NCI-H2171 (cell line): ENCODE data around the gene CIBAR2.

Experiments used
- DNase-seq: peaks from one replicate; lab custom pipeline; 2025; lab: John Stamatoyannopoulos, UW

Gene CIBAR2

DNA sequence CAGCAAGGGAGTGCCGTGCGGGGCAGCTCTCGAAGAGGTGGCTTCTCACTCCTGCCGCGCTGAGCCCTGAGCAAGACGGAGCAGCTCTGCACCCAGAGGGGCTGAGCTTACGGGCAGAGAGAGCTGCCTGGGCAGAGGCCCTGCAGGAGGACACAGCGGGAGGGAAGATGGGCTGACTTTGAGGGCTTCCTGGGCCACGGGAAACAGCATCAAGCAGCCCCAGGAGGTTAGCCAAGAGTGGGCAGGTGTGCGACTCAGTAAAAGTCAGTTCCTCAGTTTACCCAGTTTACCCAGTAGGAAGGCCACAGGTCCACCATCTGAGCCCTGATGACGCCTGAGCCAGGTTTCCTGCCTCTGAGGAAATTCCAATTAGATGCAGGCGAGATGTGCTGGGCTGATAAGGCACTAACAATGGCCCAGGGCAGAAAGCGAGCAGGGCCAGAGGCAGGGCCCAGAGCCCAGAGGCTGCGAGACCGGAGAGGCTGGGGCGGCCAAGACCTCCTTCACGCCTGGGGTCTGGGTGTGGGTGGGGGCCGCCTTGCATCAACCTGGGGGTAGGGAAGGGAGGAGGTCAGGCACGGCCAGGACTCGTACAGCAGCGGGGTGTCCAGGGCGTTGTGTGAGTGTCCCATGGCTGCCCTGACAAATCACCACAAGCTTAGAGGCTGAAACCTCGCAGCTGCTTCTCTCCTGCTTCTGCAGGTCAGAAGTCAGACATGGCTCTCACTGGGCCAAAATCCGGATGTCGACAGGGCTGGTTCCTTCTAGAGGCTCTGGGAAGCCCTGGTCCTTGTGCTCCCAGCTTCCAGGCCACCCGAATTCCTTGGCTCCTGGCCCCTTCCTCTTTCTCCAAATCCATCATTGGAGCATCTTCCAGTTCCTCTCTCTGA, 32.0 kb upstream of the CIBAR2 start:
- no peak for DNase-seq

DNA sequence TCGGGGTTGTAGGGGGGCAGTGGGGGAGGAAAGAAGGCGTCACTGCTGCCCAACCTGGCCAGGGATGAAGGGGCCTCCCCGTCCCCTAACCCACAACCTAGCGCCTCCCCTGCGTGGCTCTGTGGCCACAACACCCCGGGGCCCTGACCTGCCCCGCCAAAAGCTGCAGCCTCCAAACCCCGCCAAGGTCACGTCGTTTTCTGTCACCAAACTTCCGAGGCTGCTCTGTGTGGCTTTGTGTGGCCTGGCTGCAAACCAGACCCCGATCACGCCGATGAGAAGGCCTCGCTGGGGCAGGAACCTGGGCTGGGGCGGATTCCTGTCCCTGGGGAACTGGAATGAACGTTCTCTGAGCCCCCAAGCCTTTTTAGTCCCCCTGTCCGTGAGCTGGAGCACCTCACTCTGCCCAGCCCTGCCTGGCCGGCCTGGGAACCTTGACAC, 30.5 kb upstream of the CIBAR2 start:
- no peak for DNase-seq

DNA sequence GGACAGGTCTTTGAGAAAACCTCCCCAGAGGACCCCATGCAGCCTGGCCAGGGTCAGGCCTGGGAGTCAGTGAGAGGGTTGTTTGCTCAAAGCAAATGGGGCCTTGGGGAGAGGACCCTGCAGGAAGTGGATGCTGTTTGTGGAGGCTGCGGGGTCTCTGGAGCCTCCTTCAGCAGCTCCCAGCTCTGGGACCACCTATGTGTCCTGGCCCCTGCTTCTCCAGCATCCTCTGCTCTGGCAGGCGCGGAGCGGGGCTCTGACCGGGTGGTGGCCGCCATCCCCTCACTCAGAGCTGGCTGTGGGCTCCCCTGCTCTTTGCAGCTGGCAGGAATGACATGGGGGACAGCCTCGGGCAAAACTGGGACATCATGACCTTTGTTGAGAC, 29.8 kb upstream of the CIBAR2 start:
- DNase-seq = no peak

DNA sequence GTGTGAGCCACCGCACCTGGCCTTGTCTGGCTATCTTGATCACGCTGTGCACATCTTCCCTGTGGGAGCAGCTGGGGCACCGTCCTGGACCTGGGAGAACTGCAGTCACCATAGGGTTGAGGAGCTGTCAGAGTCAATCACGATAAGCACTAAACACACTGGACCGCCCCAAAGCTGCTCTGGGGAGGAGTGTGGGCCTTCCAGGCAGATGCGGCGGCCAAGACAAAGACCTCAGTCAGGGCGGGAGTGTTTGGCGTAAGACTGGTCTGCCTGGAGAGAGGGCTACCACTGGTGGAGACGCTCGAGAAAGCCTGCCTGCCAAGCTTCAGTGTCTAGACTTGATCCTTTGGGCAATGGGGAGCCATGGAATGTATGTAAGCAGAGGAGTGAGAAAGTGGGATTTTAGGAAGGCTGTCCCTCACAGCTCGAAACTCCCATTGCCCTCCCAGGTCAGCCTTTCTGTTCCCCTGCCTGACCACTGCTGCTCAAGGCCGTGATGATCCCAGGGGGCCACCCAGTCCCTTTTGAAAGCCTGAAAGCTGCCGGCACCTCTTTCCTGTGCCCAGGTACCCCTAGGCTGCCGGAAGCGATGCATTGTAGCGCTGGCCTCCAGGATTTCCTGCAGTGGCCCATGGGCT, 29.3 kb upstream of the CIBAR2 start:
- no peak for DNase-seq

DNA sequence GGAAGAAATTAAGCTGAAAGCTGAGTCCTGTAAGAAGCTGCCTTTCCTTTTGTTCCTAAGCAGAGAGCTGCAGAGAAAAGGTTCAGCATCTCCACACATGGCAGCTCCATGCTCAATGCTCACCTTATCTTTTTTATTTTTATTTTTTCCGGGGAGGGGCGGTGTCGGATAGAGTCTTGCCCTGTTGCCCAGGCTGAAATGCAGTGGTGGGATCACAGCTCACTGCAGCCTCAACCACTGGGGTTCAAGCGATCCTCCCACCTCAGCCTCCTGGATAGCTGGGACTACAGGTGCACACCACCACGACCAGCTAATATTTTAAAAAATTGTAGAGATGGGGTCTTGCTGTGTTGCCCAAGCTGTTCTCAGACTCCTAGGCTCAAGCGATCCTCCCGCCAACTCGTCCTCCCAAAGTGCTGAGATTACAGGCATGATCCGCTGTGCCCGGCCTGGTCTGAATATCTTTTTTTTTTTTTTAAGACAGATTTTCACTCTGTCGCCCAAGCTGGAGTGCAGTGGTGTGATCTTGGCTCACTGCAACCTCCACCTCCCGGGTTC, 28.3 kb upstream of the CIBAR2 start:
- DNase-seq = no peak

DNA sequence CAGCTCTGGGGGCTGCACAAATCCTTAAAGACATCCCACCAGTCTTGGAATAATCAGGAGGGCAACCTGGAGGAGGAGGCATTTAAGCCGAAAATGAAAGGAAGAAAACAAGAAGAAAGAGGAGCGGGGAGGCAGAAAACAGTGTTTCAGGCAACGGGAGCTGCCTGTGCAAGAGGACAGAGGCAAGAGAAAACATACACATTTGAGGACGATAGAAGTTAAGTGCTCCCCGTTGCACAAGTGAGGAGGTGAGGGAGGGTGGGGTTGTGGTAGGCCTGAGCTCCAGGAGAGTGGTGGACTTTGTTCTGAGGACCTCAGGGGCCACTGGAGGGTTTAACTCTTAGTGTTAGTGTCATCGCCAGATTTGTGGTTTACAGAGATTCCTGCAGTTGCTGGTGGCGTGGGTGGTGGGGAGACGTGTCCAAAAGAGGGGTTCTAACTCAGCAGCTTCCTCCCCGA, 27.6 kb upstream of the CIBAR2 start:
- DNase-seq = no peak

DNA sequence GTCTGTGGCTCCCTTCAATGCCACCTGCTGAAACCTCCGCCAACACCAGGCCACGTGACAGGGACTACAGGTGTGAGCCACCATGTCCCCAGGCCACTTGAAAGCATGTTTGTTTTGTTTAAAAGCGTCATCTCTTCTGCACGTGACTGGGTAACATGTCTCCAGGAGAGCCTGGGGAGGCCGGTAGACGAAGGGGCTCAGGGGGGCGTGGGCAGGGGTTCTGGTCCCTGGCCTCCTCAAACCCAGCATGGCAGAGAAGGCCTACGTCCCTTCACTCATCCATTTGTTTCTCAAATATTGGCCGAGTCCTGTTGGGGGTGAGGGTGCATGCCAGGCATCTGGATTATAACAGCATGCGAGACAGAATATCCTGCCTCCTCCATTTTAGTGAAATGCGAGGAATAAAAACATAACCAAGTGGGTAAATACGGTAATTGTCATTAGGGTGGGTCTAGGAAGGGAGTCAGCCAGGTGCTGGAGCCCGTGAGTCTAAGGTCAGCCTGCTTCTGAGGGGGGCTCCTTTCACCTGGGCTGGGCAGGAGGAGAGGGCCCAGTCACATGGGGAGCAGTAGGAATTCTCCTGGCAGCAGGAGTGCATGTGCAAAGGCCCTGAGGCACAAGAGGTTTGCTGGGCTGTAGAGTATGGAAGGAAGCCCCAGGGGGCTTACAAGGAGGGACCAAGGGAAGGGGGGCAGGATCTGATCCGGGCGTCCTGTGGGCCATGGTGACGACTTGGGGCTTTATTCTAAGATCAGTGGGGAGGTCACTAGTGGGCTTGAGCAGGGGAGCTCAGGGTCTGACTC, 26.8 kb upstream of the CIBAR2 start:
- DNase-seq = no peak

DNA sequence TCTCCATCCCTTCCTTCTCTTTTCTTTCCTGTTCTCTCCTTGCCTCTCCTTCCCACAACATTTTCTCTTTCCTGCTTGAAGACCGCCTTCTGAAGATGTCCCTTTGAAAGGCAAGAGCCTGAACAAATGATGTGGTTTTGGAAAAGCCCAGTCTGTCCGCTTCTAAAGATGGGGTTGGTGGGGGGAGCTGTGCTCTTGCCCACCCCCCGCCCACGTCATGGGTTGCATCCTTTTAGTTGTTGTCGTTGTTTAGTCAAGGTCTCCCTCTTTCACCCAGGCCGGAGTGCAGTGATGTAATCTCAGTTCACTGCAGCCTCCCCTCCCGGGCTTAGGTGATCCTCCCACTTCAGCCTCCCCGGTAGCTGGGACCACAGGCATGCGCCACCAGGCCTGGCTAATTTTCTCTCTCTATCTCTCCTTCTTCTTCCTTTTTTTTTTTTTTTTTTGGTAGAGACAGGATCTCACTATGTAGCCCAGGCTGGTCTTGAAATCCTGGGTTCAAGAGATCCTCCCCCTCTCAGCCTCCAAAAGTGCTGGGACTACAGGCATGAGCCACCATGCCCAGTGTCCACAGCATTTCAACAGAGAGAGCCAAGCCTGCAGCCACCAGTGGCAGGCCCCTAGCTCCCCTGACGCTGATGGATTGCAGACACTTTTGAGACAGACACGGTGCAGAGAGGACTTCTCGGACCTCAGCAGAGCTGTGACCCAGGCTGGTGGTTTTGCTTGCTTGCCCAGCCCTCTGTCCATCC, 26.0 kb upstream of the CIBAR2 start:
- DNase-seq = no peak

DNA sequence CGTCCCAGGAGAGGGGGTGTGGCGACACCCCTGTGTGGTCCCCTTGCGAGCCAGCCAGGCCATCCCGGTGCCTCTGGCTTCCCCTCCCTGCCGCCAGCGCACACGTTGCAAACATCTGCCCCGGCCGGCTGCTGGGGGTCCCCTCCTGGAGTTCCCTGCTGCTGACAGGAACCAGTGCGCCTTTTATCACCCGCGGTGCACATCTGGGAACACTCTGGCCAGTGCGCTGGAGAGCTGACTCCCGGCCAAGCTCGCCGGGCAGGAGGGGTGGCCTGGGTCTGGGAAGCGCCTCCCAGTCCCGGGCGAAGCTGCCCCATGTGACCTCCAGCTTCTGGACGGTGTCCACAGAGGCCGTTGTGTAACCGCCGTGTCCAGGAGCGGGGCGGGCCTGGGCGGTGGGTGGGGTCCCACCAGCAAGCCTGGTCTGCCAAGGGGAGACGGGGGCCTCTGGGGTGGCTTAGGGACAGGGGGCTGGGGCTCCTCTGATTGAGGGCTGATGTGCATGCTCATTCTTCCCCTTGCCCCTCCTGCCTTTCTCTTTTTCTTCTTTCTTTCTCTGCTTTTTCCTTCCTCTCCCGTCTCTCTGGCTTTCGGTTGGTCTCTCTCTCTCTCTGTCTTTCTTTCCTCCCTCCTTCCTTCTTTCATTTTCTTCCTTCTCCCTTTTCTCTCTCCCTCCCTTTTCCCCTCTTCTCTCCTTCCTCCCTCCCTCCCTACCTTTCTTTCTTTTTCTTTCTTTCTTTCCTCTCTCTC, 25.2 kb upstream of the CIBAR2 start:
- DNase-seq = no peak

DNA sequence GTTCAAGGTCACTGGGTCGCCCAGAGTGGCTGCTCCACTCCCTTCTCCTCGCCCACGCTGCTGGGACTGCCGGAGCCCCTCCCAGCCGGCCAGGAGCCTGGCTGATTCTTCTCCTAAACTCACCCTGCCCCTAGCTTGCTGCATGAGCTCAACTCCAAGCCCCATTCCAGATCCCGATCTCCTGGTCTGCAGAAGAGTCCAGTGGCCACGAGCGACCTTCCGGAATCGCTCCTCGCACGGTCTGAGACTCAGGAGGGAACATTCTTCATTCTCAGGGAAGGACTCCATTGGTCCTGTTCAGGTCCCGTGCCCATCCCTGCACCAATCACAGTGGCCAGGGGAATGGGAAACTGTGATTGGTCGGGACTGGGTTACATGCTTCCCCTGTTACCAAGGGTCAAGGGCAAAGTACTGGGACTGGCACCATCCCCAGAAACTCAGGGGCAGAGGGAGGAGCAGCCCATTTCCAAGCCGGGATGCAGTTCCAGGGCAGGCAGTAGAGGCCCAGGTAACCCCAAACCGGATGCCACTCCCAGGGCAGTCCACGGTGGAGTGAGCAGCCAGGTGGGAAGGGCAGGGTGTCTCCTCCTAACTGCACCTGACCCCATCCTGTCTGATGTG, 24.5 kb upstream of the CIBAR2 start:
- no peak for DNase-seq

DNA sequence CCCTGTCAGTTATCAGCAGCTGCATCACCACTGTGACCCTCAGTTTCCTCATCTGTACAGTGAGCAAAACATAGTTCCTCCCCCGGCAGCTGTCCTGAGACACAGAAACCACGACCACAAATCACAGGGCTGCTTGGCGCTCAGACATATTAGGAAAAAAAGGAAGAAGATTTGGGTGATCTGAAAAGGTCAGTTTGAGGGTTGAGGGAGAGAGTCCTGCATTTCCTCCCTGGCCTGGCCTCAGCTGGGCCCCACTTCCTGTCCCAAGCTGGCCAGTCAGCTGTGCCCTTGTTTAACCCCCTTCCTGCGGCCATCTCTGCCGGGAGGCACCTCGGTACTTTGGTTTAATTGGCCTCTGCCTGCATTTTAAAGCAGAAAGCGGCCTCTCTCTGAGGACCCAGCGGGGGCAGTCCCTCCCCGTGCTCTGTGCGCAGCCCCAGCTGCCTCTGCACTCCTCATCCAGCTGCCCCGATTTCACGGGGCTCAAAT, 24.0 kb upstream of the CIBAR2 start:
- DNase-seq = no peak

DNA sequence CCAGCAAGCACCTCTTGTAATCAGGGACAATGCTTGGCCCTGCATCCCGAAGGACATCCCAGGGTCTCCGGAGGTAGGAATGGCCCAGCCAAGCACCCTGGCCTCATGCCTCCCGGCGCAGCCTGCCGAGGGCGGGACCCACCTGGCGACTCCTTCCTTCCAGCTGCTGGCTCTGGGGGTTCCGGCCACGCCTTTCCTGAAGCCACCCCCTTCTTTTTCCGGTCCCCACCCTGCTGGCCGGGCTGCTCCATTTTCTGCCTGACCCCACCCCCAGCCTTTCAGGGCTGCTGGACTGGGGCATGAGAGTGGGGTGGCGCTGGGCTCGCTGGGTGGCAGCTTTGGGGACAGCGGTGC, 22.5 kb upstream of the CIBAR2 start:
- DNase-seq = no peak

DNA sequence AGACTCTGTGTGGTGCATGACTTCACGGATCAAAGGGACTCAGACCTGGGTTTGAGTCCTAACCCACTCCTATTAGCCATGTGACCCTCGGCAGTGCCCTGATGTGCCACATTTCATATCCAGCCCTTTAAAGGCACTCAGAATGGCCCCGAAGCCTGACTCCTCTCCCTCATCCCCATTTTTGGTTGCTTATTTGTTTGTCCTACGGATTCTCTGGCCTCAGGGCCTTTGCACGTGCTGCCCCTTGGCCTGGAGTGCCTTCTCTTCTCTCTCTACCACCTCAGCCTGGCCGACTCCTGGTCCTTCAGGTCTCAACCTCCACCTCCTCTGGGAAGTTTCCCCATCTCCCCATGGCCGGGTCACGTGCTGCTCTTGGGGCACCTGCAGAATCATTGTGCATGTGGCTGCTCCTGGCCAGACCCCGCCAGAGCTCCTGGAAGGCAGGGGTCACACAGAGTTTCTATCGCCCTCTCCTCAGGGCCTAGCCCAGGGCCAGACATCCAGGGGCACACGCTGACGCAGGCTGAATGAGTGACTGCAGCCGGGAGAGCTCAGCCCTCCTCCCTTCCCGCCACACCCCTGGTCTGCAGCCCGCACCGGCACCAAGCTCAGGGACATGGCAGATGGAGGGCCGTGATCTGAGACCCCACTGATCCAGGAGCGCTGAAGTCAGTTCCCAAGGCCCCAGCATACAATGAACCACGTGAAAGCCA, 22.0 kb upstream of the CIBAR2 start:
- no peak for DNase-seq

DNA sequence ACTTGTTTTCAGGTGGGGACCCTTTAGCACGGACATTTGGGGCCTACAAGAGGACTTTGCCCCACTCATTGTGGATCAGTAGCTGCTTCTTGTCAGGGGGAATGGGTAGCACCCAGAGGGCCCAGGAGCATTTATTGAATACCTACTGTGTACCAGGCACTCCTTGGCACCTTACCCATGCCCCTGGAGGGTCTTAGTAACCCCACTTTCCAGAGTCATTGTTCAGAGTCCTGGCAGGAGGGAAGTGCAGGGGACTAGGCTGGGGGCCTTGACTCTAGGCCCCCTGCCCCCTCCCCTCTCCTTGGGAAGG, 21.0 kb upstream of the CIBAR2 start:
- DNase-seq = no peak

DNA sequence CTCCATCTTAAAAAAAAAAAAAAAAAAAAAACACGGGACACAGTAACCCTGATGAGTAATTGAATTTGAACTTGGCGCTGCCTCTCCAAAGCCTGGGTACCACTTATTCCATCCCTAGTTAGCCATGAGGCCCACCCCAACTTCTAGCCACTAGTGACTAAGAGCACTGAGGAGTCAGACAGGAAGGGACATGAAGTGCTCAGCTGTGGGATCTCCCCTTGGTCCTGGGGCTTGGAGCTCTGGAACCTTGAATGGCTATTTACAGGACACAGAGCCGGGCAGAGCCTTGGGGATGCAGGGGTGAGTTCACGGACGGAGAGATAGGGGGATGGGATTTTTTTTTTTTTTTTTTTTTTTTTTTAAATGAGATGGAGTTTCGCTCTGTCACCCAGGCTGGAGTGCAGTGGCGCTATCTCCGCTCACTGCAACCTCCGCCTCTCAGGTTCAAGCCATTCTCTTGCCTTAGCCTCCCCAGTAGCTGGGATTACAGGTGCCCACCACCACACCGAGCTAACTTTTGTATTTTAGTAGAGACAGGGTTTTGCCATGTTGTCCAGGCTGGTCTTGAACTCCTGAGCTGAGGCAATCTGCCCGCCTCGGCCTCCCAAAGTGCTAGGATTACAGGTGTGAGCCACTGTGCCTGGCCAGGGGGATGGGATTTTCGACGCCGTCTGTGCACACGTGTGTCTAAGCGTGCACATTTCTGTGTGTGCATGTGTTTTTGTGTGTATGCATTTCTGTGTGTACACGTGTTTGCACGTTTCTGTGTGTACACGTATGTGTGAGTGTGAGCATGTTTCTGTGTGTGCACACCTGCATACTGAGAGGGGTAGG, 20.4 kb upstream of the CIBAR2 start:
- no peak for DNase-seq

DNA sequence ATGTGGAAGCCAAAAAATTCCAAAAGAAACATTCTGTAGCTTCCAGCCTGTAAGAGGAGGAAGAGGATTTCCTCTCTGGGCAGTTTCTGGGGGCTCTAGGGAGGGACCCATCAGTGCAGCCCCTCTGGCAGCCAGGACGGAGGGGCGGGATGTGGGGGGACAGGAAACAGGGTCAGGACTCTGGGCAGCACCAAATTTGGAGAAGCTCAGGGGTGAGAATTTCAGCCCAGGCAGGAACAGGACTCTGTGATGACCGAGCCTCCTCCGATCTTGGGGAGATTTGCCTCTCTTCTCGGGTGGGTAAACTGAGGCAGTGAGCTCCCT, 18.4 kb upstream of the CIBAR2 start:
- no peak for DNase-seq

DNA sequence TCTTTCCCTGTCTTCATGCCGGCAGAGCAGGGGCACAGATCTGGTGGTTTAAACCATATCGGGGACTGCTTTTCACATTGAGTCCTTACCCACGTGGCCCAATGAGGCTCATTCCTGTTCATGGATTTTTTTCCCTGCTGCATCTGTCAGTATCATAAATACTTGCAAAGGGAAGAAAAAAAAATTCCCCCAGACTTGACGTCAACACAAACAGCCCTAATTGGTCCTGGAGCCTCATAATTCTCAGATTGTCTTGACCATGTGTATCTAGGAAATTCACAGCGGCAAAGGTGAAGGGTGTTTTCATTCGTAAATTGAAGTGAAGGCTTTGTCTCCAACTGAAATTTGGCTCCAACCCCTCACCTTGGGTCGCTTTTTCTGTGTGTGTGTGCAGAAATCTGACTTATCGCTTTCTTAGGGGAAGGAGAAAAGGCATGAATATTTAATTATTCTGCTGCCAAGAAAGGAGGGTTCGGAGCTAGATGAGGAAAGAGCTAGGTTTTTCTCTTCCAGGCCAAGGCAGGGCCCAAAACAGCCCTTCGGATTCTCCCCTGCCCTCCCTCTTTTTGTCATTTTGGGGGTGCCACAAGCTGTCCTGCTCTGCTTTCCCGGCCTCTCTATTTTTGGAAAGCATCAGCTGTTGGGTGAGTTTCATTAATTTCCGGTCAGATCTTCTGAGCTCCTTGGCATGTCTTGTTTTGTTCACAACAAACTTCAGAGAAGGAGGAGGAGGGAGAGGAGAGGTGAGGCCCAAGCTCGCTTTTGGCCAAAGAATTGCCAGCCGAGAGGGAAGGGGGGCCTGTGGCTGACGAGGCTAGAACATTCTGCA, 17.8 kb upstream of the CIBAR2 start:
- peak; percentile 88 for DNase-seq
